KMS-11 (cell line): ENCODE data around the gene PYDC1.
"Not testable (repeated sequence)": the region's sequence is repeated elsewhere in the genome, so short reads cannot be mapped to it uniquely, and the experiment has no call there.

Experiments used
- H2AFZ ChIP-seq: fragments of 200-600 bp; sonication (generic); 2 replicates; pipeline ENCODE4 v1.6.1; 2016; ENCODE audit warnings: antibody characterized with exemption, mixed run types, low read depth
- H3K27ac ChIP-seq: fragments of 200-600 bp; sonication (generic); 2 replicates; pipeline ENCODE4 v1.6.1; 2016; ENCODE audit warnings: mild to moderate bottlenecking, mixed run types
- H3K27me3 ChIP-seq: fragments of 200-600 bp; sonication (generic); 2 replicates; pipeline ENCODE4 v1.6.1; 2017; ENCODE audit warnings: mild to moderate bottlenecking, low read depth, mixed run types, moderate library complexity; ENCODE audit not compliant: insufficient read depth
- H3K36me3 ChIP-seq: fragments of 200-600 bp; sonication (generic); 2 replicates; pipeline ENCODE4 v1.6.1; 2017; ENCODE audit warnings: mild to moderate bottlenecking, mixed run types; ENCODE audit not compliant: insufficient read depth
- H3K4me1 ChIP-seq: fragments of 200-600 bp; sonication (generic); 2 replicates; pipeline ENCODE4 v1.6.1; 2016; ENCODE audit warnings: mild to moderate bottlenecking, low read depth, mixed run types; ENCODE audit not compliant: poor library complexity, severe bottlenecking
- H3K4me2 ChIP-seq: fragments of 200-600 bp; sonication (generic); 2 replicates; pipeline ENCODE4 v1.7.0; 2016; ENCODE audit warnings: mild to moderate bottlenecking, mixed run types
- H3K4me3 ChIP-seq: fragments of 200-600 bp; sonication (generic); IDR thresholded peaks from 2 replicates; pipeline ENCODE4 v1.6.1; 2017; ENCODE audit warnings: low read depth, low read length, mixed read lengths; ENCODE audit not compliant: insufficient read depth
- H3K79me2 ChIP-seq: fragments of 200-600 bp; sonication (generic); 2 replicates; pipeline ENCODE4 v1.6.1; 2016; ENCODE audit warnings: low read depth, mixed run types; ENCODE audit not compliant: insufficient read depth
- H3K9ac ChIP-seq: fragments of 200-600 bp; sonication (generic); 2 replicates; pipeline ENCODE4 v1.6.1; 2016; ENCODE audit warnings: mild to moderate bottlenecking, mixed run types
- H4K20me1 ChIP-seq: fragments of 200-600 bp; sonication (generic); 2 replicates; pipeline ENCODE4 v1.6.1; 2016; ENCODE audit warnings: mild to moderate bottlenecking, mixed run types; ENCODE audit not compliant: insufficient read depth
- CTCF ChIP-seq: fragments of 200-600 bp; sonication (generic); conservative IDR thresholded peaks from 2 replicates; pipeline ENCODE4 v1.6.1; 2017; ENCODE audit warnings: low read depth, mild to moderate bottlenecking, antibody characterized with exemption, low read length, moderate library complexity, mixed read lengths

PYDC1 gene

GRCh38 chr16:31250782-31251384, 33.9 kb upstream of the PYDC1 start:
- no peaks in the 10 kb centered on the region for H4K20me1 ChIP-seq
- H3K4me3 ChIP-seq: no peak overlapping the region
- H3K27me3 ChIP-seq: no peaks in the 10 kb centered on the region
- H3K9ac ChIP-seq: no peak overlapping the region
- no peaks in the 10 kb centered on the region for H3K4me1 ChIP-seq
- H2AFZ ChIP-seq: no peak overlapping the region
- no peak overlapping the region for H3K27ac ChIP-seq
- no peaks in the 10 kb centered on the region for H3K79me2 ChIP-seq
- no peak overlapping the region for H3K4me2 ChIP-seq
- no peaks in the 10 kb centered on the region for H3K36me3 ChIP-seq
- no peak for TF ChIP-seq CTCF

- no peaks in the 10 kb centered on the region for H3K4me1 ChIP-seq
- no peaks in the 10 kb centered on the region for H4K20me1 ChIP-seq
- no peak overlapping the region for H3K4me3 ChIP-seq
- no peak overlapping the region for H3K27ac ChIP-seq
- no peak overlapping the region for H3K4me2 ChIP-seq
- no peaks in the 10 kb centered on the region for H3K79me2 ChIP-seq
- H3K27me3 ChIP-seq: no peaks in the 10 kb centered on the region
- no peak overlapping the region for H3K9ac ChIP-seq
- no peaks in the 10 kb centered on the region for H3K36me3 ChIP-seq
- no peak for TF ChIP-seq CTCF
- H2AFZ ChIP-seq: no peak overlapping the region
Measured at GRCh38 chr16:31248344-31248743, 31.4 kb upstream of the PYDC1 start.

GRCh38 chr16:31246296-31246695, 29.4 kb upstream of the PYDC1 start:
- TF ChIP-seq CTCF: no peak
- Histone ChIP-seq H3K79me2 (no peaks in the 10 kb centered on the region), H3K4me1 (no peaks in the 10 kb centered on the region), H3K4me3 (no peak overlapping the region), H2AFZ (no peak overlapping the region), H3K36me3 (no peaks in the 10 kb centered on the region), H3K4me2 (no peak overlapping the region), H4K20me1 (no peaks in the 10 kb centered on the region), H3K9ac (no peak overlapping the region), H3K27me3 (no peaks in the 10 kb centered on the region), H3K27ac (no peak overlapping the region)

- not testable (repeated sequence) for H3K27ac ChIP-seq, H3K4me3 ChIP-seq, H2AFZ ChIP-seq, H3K79me2 ChIP-seq, H3K27me3 ChIP-seq, H3K4me1 ChIP-seq, H3K36me3 ChIP-seq, H4K20me1 ChIP-seq, H3K4me2 ChIP-seq, H3K9ac ChIP-seq
Measured at GRCh38 chr16:31245598-31245997, 28.7 kb upstream of the PYDC1 start.

- TF ChIP-seq CTCF: no peak
- Histone ChIP-seq H3K4me3 (no peak overlapping the region), H3K27me3 (no peaks in the 10 kb centered on the region), H3K4me2 (no peak overlapping the region), H2AFZ (no peak overlapping the region), H3K4me1 (no peaks in the 10 kb centered on the region), H4K20me1 (no peaks in the 10 kb centered on the region), H3K9ac (no peak overlapping the region), H3K79me2 (no peaks in the 10 kb centered on the region), H3K27ac (no peak overlapping the region), H3K36me3 (no peaks in the 10 kb centered on the region)
Measured at GRCh38 chr16:31243734-31244670, 27.1 kb upstream of the PYDC1 start.
